HG03565 (cell line): ENCODE results near the gene MPND.

Source experiments
- ATAC-seq: cut with Tn5 transposase; IDR thresholded peaks from one replicate; pipeline ENCODE4 v1.9.1; 2021; ENCODE audit warnings: mild to moderate bottlenecking, moderate library complexity; ENCODE audit not compliant: unreplicated experiment

MPND gene

DNA sequence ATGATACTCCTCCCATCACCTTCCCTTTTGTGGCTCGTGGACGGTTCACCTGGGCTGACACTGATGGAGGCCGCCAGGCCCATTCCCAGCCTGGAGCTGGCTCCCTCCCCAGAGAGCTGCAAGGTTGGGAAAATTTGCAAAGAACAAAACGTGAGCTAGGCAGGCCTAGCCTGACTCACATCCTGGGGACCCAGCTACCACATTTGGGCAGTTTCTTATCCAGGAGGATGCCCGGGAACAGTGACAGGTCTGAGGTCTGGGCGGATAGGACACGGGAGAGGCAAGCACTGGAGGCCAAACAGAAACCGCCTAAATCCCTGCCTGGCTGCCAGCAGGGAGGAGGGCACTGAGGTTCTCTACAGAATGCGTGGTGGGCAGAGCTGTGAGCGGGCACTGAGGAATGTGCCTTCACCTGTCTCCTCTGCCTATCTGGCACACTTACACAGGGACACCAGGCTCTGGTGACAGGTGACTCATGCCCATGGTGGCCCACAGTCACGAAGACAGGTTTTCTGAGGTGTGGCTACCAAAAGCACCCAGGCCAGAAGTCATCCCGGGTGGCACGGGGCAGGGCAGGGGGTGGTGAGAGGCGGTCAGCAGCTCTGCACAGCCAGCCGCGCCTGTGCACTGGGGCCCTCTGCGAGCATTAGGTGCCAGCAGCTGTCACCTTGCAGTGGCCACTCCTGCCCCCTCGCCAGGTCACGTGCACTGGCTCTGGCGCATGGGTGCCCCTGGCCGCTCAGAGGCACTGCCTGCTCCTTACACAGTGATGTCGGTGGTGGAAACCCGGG, 33.8 kb downstream of the MPND start:
- no peak for ATAC-seq

DNA sequence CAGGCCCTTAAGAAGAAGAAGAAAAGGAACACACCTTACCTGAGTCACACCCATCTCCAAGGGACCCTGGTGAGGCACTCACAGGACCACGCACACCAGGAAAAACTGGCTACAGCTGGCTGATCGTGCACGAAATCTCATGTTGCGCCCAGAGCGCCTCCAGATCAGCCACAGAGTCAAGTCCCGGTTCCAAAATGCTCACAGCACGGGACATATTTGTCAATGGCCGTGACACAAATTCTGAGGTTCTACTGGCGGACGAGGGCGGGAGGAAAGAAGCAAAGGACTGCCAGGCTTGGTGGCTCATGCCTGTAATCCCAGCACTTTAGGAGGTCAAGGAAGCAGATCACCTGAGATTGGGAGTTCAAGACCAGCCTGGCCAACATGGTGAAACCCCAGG, 35.5 kb downstream of the MPND start:
- no peak for ATAC-seq

DNA sequence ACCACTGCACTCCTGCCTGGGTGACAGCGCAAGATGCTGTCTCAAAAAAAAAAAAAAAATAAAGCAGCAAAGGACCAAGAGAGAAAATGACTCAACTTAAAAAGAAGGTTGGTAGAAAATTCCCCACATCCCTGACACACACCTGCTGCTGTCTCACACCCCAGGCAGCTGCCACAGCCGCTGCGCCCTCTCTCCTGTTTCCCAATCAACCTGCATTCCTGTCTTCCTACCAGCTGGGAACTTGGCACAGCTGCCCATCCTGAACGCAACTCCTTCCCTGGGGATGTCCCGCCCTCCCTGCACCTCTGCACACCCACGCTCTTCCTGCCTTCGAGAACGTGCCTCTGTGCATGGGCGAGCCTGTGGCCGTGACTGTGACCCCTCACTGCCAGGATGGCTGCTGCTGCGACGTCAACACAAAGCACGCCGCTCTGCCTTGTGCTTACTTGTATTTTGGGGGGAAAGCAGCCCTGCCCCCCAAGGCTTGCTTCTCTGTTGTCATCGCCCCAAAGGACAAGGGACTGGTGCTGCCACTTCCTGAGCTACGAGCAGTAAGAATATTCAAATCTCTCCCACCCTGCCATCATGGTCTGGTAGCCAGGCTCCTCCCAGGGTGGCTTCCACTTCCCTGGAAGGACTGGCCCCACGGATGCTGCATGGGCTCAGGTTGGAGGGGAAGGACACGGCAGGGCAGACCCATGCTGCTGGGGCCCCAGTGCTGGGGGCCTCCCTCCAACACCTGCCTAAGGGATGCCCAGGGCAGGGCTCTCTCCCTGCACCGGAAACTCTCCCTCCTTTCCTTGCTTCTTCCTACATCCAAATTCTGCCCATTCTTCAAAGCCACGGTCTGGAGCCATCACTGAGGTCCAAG, 36.3 kb downstream of the MPND start:
- ATAC-seq, result no peak

DNA sequence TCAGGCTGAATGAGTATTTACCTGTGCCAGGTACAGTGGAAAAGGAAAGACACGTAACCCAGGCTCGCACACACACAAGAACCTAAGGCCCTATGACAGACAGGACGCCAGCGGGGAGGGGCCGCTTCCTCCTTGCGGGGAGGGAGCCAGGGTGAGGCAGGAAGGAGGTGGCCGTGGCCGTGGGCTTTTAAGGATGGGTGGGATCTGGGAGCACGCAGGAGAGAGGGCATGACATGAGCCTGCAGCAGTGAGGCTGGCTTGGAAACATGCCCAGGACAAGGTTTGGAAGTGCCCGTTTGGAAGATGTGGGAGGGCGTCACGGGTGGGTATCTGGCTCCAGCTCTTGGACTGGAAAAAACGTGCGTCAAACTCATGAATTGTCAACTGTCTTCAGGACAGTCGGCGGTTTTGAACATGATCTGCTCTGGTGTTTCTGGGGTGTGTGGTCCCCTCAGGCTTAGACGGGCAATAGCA, 36.9 kb downstream of the MPND start:
- no peak for ATAC-seq

DNA sequence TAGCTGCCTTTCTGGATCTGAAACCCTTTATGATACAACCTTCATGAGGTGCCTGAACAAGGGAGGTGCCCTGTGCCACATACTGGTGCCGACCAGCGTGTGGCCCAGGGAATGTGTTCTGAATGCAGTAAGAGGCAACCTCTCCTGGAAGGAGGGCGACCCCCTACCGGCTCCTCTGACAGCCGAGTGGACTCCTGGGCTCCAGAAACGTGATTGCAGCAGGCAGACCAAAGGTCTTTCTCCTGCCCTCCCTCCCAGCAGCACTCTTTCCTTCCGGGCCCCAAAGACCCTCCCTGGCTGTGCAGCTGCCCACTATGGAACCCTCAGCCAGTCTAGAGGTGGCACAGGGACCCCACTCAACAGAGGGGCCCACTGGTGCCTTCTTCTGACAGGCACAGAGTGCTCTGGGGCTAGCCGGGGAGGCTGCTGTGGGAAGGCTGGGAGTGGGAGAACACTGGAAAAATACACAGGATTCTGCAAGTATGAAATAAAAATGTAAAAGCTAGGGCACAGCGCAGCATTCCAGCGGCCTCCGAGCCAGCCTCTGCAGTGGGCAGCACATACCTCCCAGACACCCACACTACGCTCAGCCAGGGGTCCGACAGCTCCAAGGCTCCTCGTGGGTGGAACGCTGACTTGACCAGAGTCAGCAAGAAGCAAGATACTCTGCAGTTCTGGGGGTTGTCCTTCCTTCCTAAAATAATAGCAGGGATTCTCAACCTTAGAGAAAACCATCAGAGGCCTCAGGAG, 42.1 kb downstream of the MPND start:
- ATAC-seq, result no peak

DNA sequence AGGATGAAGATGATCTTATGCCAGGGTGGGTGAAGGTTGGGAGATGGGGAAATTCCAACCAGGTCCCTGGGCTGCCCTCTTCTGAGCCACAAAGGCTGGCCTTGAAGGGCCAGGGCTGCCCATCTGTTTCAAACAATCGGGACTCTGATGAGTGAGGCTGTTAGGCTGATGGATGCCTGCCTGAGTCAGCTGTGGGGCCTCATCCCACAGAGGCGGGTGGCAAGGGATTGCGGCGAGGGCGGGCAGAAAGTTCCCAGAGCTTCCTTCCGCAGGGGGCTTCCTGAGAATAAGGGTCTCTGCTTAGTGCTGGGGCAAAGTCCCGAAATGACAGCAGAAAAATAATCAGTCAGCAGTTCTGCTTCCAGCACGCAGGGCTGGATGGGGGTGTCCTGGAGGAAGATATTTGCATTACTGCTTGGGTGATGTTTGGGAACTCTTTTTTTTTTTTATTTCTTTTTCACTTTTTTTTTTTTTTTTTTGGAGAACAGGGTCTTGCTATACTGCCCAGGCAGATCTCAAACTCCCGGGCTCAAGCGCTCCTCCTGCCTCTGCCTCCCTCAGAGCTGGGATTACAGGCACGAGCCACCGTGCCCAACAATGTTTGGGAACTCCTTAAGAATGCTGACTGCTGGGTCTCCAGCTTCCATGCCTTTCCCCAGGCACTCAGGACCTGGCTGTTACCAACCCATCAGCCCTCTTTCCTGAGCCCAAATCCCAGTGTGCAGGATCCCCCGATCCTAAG, 42.9 kb downstream of the MPND start:
- ATAC-seq, result no peak

DNA sequence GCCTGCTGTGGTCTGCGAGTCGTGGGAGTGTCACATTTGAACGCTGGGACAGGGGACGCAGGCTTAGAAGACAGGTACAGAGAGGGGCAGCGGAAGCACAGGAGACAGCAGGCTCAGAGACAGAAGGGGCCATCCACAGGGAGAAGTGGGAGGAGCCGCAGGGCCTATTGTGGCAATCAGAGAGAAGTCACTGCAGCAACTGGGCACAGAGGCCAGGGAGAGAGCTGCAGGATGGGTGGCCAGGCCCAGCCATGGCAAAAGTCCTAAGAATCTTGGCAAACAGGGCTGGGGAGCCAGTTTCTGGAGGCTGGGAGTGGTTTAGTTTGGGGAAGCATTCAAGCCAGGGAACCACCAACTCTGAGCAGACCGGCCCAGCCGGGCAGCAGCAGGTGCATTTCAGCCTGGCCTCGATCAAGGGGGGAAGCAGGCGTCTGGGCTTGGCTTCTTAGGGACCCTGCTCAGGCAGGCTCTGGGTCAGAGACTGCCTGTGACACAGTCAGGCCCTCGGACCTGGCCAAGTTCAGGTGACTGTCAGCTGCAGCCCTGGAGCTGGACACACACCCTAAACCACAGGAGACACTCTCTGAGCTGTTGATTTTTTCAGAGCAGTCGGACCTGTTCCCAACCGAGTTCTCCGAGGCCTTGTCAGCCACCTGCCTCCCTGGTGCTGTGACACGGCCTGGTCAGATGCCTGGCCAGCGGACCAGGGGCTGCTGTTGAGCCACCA, 45.1 kb downstream of the MPND start:
- ATAC-seq, result no peak

DNA sequence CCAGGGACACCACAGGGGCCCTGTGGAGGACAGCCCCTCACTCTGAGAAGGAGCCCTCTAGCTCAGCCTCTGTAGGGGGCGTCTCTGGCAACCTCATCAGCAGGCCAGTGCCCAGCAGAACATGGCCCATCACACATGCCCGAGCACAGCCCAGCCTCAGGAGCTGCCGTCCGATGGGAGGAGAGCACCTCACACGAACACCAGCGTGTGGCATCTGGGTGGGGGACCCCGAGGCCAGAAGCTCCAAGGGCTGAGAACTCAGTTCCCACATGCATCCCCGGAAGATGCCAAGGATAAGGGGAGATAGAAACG, 45.7 kb downstream of the MPND start:
- ATAC-seq, result no peak

DNA sequence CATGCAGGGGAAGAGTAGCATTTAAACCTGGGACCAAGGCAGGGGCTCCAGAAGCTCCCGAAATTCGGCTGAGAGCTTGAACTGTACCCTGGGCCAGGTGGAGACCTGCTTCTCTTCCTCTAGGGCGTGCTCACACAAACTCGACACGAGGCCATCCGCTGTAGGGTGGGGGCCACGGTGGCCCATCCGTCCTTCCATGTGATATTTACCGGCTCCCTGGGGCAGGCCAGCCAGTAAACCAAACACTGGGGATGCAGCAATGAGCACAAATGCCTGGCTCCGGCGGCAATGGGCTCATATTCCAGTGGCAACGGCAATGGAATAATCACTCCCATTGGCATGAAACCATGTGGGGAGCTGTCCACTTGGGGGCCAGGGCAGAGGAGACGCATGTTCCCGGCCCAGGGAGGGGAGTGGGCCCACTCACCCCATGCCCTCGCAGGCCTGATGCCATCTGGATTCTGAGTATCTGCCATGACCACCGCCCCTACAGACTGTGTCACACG, 46.2 kb downstream of the MPND start:
- no peak for ATAC-seq

DNA sequence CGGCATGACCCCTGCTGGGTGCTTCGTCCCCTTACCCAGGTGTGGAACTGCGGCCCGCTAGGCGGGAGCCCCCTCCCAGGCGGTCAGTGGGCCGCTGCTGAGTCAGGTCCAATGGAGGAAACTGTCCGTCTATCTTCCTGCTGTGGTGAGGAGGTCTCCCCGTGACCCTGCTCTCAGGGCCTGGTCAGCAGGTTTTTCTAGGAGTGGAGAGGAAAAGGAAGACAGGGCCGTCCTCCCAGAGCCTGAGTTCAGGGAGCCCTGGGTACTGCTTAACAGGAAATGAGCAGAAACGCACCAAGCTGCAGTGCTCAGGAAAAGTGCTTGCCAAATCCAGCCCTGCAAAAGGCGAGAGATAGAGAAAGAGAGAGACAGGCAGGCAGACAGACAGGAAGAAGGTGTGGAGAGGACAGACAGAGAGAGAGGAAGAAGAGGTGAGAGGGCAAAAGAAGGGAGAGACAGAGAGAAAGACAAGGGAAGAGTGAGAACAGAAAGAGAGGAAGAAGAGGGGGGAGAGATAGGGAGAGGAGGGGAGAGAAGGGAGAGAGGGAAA, 46.7 kb downstream of the MPND start:
- ATAC-seq, result no peak

DNA sequence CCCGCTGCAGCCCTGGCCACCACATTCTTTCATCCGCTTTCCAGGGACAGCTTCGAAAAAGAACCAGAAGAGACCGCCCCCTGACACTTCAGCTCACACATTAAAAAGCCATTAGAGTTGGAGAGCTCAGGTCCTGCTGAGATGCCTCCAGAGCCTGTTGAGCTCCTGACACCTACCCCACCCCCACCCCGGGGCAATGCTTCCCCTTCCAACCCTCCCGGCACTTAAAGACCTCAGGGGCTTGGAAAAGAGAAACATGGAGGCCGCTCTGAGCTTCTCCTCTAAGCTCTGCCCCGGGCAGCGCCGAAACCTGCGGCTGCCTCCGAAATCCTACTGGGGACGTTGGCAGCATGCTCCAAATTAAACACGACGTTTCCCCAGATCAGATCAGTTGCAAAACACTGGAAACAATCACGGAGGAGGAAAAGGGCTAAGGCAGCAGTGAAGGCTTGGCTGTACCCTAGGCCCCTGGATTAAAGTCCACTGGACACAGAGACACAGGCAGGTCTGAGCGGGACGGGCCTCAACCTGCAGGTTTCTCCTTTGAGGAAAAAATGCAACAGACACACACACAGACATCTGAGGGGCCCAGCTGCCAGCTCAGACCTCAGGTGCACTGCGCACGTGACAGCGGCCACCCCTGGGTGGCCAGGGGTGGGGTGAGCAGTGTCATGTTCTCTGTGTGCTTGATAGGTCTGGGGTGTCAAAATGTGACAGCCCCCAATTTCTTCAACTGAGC, 47.4 kb downstream of the MPND start:
- ATAC-seq, result no peak

DNA sequence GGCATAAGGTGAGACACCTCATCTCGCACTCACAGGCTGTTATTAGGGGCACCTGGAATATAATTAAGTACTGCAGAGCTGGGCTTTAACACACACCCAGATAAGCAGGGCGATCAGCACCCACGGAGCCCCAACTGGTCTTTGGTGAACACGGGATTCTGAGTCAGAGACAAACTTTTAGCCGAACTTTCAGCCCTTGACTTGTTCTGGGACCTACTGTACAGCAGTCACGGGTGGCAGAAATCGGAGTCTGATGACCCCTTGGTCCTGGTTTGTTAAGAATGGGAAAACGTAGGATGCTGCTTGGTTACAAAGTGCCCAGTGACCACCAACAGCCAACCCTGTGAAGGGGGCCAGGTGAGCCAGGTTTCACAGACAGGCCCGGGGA, 47.9 kb downstream of the MPND start:
- ATAC-seq, result no peak

DNA sequence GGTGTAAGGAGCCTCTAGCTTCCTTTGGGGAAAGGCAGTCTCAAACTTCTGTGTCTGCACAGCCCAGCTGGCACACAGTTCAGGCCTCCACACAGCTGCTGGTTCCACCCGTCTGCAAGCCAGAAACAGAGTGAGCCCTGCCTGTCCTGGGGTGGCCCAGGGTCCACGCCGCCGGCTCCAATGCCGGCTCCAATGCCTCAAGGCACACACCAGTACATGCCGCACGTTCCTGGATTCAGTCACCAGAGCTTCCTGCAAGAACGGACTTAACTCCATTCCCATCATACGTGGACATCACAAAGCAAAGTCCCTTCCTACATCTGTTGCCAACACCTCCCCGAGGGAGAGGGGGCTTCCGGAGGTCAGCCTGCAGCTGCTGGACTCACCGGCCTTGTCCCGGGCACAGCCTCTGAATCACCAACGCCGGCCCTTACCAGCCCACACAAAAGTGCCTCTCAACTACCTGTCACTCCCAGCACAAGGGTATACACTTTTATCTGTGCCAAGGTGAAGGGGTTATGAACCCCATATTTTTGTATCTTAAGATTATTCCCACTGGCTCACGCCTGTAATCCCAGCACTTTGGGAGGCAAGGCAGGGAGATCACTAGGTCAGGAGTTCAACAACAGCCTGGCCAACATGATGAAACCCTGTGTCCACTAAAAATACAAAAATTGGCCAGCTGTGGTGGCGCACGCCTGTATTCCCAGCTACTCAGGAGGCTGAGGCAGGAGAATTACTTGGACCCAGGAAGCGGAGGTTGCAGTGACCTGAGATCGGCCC, 48.5 kb downstream of the MPND start:
- ATAC-seq, result no peak

DNA sequence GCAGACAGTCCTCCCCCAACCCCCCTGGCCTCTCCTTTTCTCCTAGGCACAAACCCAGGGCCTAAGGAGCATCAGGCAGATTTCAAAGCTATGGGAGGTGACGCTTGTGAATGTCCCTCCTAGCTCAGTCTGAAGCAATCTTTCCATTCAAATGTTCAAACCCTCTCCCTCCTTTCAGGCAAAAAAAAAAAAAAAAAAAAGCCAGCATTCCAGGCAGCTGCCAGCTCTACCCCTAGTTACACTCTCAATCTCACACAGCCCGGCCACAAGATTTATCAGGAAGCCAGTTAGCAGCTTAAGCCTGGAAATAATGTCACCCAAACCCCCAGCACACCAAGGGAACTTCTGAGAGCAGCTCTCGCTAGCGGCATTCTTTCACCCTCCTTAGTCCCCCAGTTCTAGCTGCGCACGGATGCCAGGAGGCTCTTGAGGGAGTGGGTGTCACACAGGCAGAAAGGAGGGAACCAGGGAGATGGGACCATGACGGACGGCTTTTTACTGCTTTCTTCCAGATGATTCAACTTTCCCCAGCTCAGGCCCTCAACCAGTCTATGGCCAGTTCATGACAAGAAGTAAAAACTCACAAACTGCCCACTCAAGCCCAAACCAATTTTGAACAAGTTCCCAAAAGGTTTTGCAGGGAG, 50.7 kb downstream of the MPND start:
- ATAC-seq, result no peak

DNA sequence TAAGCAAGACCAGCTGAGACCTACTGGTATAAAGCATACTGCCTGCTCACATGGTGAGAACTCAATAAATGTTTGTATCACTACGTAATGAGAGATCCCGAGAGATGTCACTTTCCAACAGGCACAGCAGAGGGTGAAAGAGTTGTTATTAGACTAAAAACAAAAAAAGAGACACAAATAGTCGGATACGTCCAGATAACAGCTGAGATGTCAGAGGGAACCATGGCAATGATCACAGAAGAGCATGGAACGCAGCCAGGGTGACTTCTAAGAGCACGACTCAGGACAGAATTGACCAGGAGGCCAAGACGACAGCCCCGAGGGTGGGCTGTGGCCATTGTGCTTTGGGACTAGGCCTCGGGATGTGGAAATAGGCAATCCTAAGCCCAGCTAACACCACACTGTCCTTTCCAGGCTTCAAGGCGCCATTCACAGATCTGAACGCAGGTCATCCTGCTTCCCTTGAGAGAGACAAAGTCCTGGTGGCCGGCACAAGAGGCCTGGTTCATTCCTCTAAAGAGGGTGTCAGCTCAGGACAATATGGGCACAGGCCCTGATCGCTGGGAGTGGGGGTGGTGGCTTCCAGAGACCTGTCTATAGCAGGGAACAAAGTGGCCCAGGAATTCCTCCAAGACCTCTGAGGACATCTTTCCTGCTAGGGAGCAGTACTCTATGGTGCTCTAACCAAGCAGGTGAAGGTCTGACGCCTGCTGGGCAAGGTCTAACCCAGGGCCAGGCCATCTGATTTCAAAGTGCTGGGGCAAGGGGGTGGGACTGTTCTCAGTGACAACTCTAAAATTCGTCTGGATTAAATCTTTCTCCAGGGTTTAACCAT, 53.8 kb downstream of the MPND start:
- ATAC-seq, result no peak

DNA sequence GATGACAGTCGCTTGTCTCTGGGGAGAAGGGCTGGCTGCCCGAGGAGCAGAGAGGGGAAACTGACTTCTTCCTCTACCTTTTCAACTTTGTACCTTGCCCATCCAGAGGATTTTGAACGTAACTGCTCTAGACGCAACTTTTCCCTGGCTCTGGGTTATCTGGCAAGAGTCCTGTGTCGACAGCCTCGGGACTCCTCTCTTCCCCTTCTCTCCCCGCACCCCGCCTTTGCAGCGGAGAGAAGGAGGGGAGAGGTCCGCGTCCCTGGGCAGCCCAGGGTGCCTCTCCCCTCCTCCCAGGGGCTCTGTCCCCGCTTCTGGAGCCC, 56.4 kb downstream of the MPND start:
- peak; percentile 0 for ATAC-seq
